IPS DF 4.7 (cell line): ENCODE measurements around the gene SEPTIN7.

Source experiments
- DNase-seq: peaks from one replicate; pipeline ENCODE4 v3.0.0-alpha.2; 2013; ENCODE audit warnings: low spot score; ENCODE audit errors: extremely low read depth

The SEPTIN7 gene

GRCh38 chr7:35787925-35788324 is 12.9 kb upstream of the SEPTIN7 start:
- DNase-seq: no peak

- no peak for DNase-seq
Observed at GRCh38 chr7:35792472-35792871, 8.4 kb upstream of the SEPTIN7 start.

GRCh38 chr7:35792873-35793489 is 7.9 kb upstream of the SEPTIN7 start:
- no peak for DNase-seq

GRCh38 chr7:35797311-35797710 is 3.5 kb upstream of the SEPTIN7 start:
- DNase-seq: no peak

GRCh38 chr7:35799846-35800717 is 775 bp upstream of the SEPTIN7 start:
- DNase-seq: peak; percentile 74

- DNase-seq: no peak
Observed at GRCh38 chr7:35801392-35802101, 690 bp downstream of the SEPTIN7 start.

- no peak for DNase-seq
Observed at GRCh38 chr7:35802102-35802466, 1.2 kb downstream of the SEPTIN7 start.

- DNase-seq: no peak
Observed at GRCh38 chr7:35802649-35803048, 1.8 kb downstream of the SEPTIN7 start.

GRCh38 chr7:35804231-35804970 is 3.5 kb downstream of the SEPTIN7 start:
- DNase-seq: no peak

- DNase-seq: no peak
Observed at GRCh38 chr7:35805876-35806275, 5.0 kb downstream of the SEPTIN7 start.

GRCh38 chr7:35816514-35816913 is 15.7 kb downstream of the SEPTIN7 start:
- DNase-seq: no peak

GRCh38 chr7:35817181-35817580 is 16.3 kb downstream of the SEPTIN7 start:
- no peak for DNase-seq

GRCh38 chr7:35817930-35818329 is 17.1 kb downstream of the SEPTIN7 start:
- no peak for DNase-seq

- no peak for DNase-seq
Observed at GRCh38 chr7:35818513-35818912, 17.7 kb downstream of the SEPTIN7 start.

- DNase-seq: no peak
Observed at GRCh38 chr7:35819310-35819709, 18.5 kb downstream of the SEPTIN7 start.

GRCh38 chr7:35819954-35820703 is 19.3 kb downstream of the SEPTIN7 start:
- no peak for DNase-seq

- DNase-seq: no peak
Observed at GRCh38 chr7:35820858-35821257, 20.0 kb downstream of the SEPTIN7 start.

GRCh38 chr7:35823440-35823839 is 22.6 kb downstream of the SEPTIN7 start:
- DNase-seq: no peak

- DNase-seq: no peak
Observed at GRCh38 chr7:35825974-35826373, 25.1 kb downstream of the SEPTIN7 start.

GRCh38 chr7:35826751-35827150 is 25.9 kb downstream of the SEPTIN7 start:
- no peak for DNase-seq

GRCh38 chr7:35828817-35829216 is 28.0 kb downstream of the SEPTIN7 start:
- DNase-seq: no peak
